HepG2 (cell line): ENCODE data around the gene ZNF189. TPM values are rescaled to one million over a fixed set of nuclear protein-coding genes. Genes with fewer than 3 reads are reported as not detected.

Experiments used
- AGO2 ChIP-seq: fragments of 200-400 bp; formaldehyde crosslinking; optimal IDR thresholded peaks from 2 replicates; pipeline ENCODE3; 2017; ENCODE audit warnings: mild to moderate bottlenecking, low read depth, low read length, moderate library complexity
- ARHGAP35 ChIP-seq: sonication (generic); formaldehyde crosslinking; IDR thresholded peaks from 2 replicates; pipeline ENCODE4 v1.9.0; 2022; ENCODE audit warnings: mild to moderate bottlenecking, inconsistent platforms, moderate library complexity, missing genetic modification reagents, borderline replicate concordance
- DMAP1 ChIP-seq: IDR thresholded peaks from 2 replicates; pipeline ENCODE4 v1.6.1; 2016
- ELF3 ChIP-seq: IDR thresholded peaks from 2 replicates; pipeline ENCODE4 v1.6.1; 2016; ENCODE audit warnings: missing genetic modification reagents, missing compliant biosample characterization
- FOXJ3 ChIP-seq: sonication (generic); formaldehyde crosslinking; IDR thresholded peaks from 2 replicates; pipeline ENCODE4 v1.4.0; 2020; ENCODE audit warnings: missing genetic modification reagents, mild to moderate bottlenecking, borderline replicate concordance
- ISL2 ChIP-seq: sonication (generic); formaldehyde crosslinking; IDR thresholded peaks from 2 replicates; pipeline ENCODE4 v1.5.0; 2020; ENCODE audit warnings: missing genetic modification reagents
- KMT2B ChIP-seq: IDR thresholded peaks from 2 replicates; pipeline ENCODE4 v1.6.1; 2016; ENCODE audit warnings: missing genetic modification reagents, missing compliant biosample characterization
- LCORL ChIP-seq, 2 experiments: fragments of 450-650 bp in 1 of 2; sonication (generic) in 1 of 2; formaldehyde crosslinking in 1 of 2; IDR thresholded peaks; 2 replicates each; pipeline versions ENCODE4 v1.5.0 to v1.6.1; 2017 to 2020; ENCODE audit warnings: antibody characterized with exemption in 1 of 2, missing genetic modification reagents in 1 of 2
- MED1 ChIP-seq: sonication (generic); formaldehyde crosslinking; IDR thresholded peaks from 2 replicates; pipeline ENCODE4 v1.4.0; 2020; ENCODE audit warnings: missing genetic modification reagents
- MTF2 ChIP-seq: sonication (generic); formaldehyde crosslinking; IDR thresholded peaks from 2 replicates; pipeline ENCODE4 v1.5.0; 2020; ENCODE audit warnings: missing genetic modification reagents, borderline replicate concordance
- MXD3 ChIP-seq: IDR thresholded peaks from 2 replicates; pipeline ENCODE4 v1.6.1; 2016; ENCODE audit warnings: mild to moderate bottlenecking, missing biosample characterization, missing genetic modification reagents
- NFKB2 ChIP-seq: sonication (generic); formaldehyde crosslinking; IDR thresholded peaks from 2 replicates; pipeline ENCODE4 v1.4.0; 2020; ENCODE audit warnings: missing genetic modification reagents, borderline replicate concordance
- RBM39 ChIP-seq: fragments of 200-400 bp; formaldehyde crosslinking; IDR thresholded peaks from one replicate; pipeline ENCODE4 v1.6.1; 2018; ENCODE audit warnings: antibody characterized with exemption, mild to moderate bottlenecking, low read depth, low read length; ENCODE audit not compliant: poor library complexity, severe bottlenecking
- SRY ChIP-seq: sonication (generic); formaldehyde crosslinking; IDR thresholded peaks from 2 replicates; pipeline ENCODE4 v1.8.0; 2022; ENCODE audit warnings: mild to moderate bottlenecking, missing genetic modification reagents
- TAF15 ChIP-seq: fragments of 200-400 bp; formaldehyde crosslinking; IDR thresholded peaks from one replicate; pipeline ENCODE4 v1.6.1; 2018; ENCODE audit warnings: mild to moderate bottlenecking, low read depth, low read length; ENCODE audit not compliant: poor library complexity, severe bottlenecking
- TCF12 ChIP-seq, 2 experiments: fragments of 450-650 bp in 1 of 2; sonication (generic) in 1 of 2; formaldehyde crosslinking in 1 of 2; IDR thresholded peaks; 2 replicates each; pipeline versions ENCODE4 v1.6.1 to v1.8.0; 2017 to 2022; ENCODE audit warnings: antibody characterized with exemption in 1 of 2, mild to moderate bottlenecking in 1 of 2, missing genetic modification reagents in 1 of 2, moderate library complexity in 1 of 2
- TCF7L2 ChIP-seq: IDR thresholded peaks from 2 replicates; pipeline ENCODE4 v1.6.1; 2011; ENCODE audit warnings: mild to moderate bottlenecking, low read depth, low read length, moderate library complexity
- THAP11 ChIP-seq: IDR thresholded peaks from 2 replicates; pipeline ENCODE4 v1.6.1; 2016; ENCODE audit warnings: missing biosample characterization, missing genetic modification reagents
- ZMYM3 ChIP-seq: sonication (generic); formaldehyde crosslinking; IDR thresholded peaks from 2 replicates; pipeline ENCODE4 v1.5.1; 2020; ENCODE audit warnings: mild to moderate bottlenecking, missing genetic modification reagents
- ZNF230 ChIP-seq: sonication (generic); formaldehyde crosslinking; IDR thresholded peaks from 2 replicates; pipeline ENCODE4 v1.4.0; 2020; ENCODE audit warnings: mild to moderate bottlenecking, missing genetic modification reagents
- ZNF652 ChIP-seq: IDR thresholded peaks from 2 replicates; pipeline ENCODE4 v1.6.1; 2016; ENCODE audit warnings: low read depth, borderline replicate concordance
- ZNF816 ChIP-seq: sonication (generic); formaldehyde crosslinking; IDR thresholded peaks from 2 replicates; pipeline ENCODE4 v1.8.0; 2022; ENCODE audit warnings: missing genetic modification reagents, mild to moderate bottlenecking, borderline replicate concordance
- polyA plus RNA-seq, 8 experiments: library from polyadenylated mRNA; depleted of rRNA in 3 of 8; stranded (reverse) in 7 of 8; unstranded in 1 of 8; fragments of >200 nt; fragmentation: Illumina TruSeq in 4 of 8; extraction: Trizol in 4 of 8; gene quantifications; 2 replicates each; pipeline versions ENCODE4 v1.2.1 to v1.2.3, GENCODE V29; 2011 to 2016; ENCODE audit warnings: low read depth in 4 of 8, missing spikeins in 1 of 8, mixed read lengths in 1 of 8; ENCODE audit not compliant: insufficient read depth in 1 of 8
- total RNA-seq, 5 experiments: library from RNA; depleted of rRNA; stranded (reverse); fragments of >200 nt; fragmentation: Illumina TruSeq; extraction: Trizol; gene quantifications; 2 replicates each; pipeline ENCODE4 v1.2.3, GENCODE V29; 2016; ENCODE audit warnings: low read depth in 1 of 5
- TF ChIP-seq, protein P1 (sequence below): sonication (generic); formaldehyde crosslinking; IDR thresholded peaks from 2 replicates; pipeline ENCODE4 v1.8.1; 2023; ENCODE audit warnings: missing genetic modification reagents, mild to moderate bottlenecking, borderline replicate concordance
- TF ChIP-seq, protein P2 (sequence below): IDR thresholded peaks from 2 replicates; pipeline ENCODE4 v1.6.1; 2016
- TF ChIP-seq, protein P3 (sequence below): IDR thresholded peaks from 2 replicates; pipeline ENCODE4 v1.6.1; 2016; ENCODE audit warnings: missing compliant biosample characterization, missing genetic modification reagents, borderline replicate concordance
- TF ChIP-seq, protein P4 (sequence below): sonication (generic); formaldehyde crosslinking; IDR thresholded peaks from 2 replicates; pipeline ENCODE4 v1.8.0; 2022; ENCODE audit warnings: missing genetic modification reagents, mild to moderate bottlenecking, borderline replicate concordance
- TF ChIP-seq, protein P5 (sequence below): IDR thresholded peaks from 2 replicates; pipeline ENCODE4 v1.6.1; 2016; ENCODE audit warnings: low read depth

ZNF189 gene
- total and polyA plus RNA-seq, 2 of the 13 experiments (the other 11 are each of a cell fraction or from before 2014, with no cell fraction given): 8.4 to 50.0 TPM

- TF ChIP-seq, protein P1, sequence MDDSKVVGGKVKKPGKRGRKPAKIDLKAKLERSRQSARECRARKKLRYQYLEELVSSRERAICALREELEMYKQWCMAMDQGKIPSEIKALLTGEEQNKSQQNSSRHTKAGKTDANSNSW: no peak
- TF ChIP-seq AGO2: no peak
- TF ChIP-seq ZNF652 (CRISPR knock-in tag): peak; percentile 92
- no peak for TF ChIP-seq RBM39
- 0 out of 2 replicates have a peak, but pooled peaks have one; percentile 8 for TF ChIP-seq ZNF816
- TF ChIP-seq ZNF230: no peak
- peak; percentile 86; the same call in 1 of the 2 replicates for TF ChIP-seq FOXJ3
- no peak for TF ChIP-seq ARHGAP35 (CRISPR knock-in tag)
- TF ChIP-seq ELF3 (CRISPR knock-in tag): peak; percentile 88
- TF ChIP-seq, protein P2, sequence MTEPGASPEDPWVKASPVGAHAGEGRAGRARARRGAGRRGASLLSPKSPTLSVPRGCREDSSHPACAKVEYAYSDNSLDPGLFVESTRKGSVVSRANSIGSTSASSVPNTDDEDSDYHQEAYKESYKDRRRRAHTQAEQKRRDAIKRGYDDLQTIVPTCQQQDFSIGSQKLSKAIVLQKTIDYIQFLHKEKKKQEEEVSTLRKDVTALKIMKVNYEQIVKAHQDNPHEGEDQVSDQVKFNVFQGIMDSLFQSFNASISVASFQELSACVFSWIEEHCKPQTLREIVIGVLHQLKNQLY (CRISPR knock-in tag): peak; percentile 72
- TF ChIP-seq MXD3 (CRISPR knock-in tag): no peak
- TF ChIP-seq DMAP1: peak; percentile 74
- TF ChIP-seq MED1 (CRISPR knock-in tag): peak; percentile 95
- no peak for TF ChIP-seq SRY (CRISPR knock-in tag)
- TF ChIP-seq, protein P3, sequence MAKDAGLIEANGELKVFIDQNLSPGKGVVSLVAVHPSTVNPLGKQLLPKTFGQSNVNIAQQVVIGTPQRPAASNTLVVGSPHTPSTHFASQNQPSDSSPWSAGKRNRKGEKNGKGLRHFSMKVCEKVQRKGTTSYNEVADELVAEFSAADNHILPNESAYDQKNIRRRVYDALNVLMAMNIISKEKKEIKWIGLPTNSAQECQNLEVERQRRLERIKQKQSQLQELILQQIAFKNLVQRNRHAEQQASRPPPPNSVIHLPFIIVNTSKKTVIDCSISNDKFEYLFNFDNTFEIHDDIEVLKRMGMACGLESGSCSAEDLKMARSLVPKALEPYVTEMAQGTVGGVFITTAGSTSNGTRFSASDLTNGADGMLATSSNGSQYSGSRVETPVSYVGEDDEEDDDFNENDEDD: no peak
- TF ChIP-seq, protein P4, sequence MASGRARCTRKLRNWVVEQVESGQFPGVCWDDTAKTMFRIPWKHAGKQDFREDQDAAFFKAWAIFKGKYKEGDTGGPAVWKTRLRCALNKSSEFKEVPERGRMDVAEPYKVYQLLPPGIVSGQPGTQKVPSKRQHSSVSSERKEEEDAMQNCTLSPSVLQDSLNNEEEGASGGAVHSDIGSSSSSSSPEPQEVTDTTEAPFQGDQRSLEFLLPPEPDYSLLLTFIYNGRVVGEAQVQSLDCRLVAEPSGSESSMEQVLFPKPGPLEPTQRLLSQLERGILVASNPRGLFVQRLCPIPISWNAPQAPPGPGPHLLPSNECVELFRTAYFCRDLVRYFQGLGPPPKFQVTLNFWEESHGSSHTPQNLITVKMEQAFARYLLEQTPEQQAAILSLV: no peak
- TF ChIP-seq MTF2: no peak
- TF ChIP-seq TAF15: no peak
- TF ChIP-seq ZMYM3 (CRISPR knock-in tag): no peak
- TF ChIP-seq ISL2 (CRISPR knock-in tag): peak; percentile 75; the same call in 1 of the 2 replicates
- TF ChIP-seq TCF12 (IDR thresholded peaks at IDR 0.05): no peak
- TF ChIP-seq TCF12 (CRISPR knock-in tag; IDR thresholded peaks at IDR 0.05): no peak
- no peak for TF ChIP-seq NFKB2 (CRISPR knock-in tag)
- TF ChIP-seq KMT2B (CRISPR knock-in tag): peak; percentile 34; the same call in 1 of the 2 replicates
- TF ChIP-seq, protein P5, sequence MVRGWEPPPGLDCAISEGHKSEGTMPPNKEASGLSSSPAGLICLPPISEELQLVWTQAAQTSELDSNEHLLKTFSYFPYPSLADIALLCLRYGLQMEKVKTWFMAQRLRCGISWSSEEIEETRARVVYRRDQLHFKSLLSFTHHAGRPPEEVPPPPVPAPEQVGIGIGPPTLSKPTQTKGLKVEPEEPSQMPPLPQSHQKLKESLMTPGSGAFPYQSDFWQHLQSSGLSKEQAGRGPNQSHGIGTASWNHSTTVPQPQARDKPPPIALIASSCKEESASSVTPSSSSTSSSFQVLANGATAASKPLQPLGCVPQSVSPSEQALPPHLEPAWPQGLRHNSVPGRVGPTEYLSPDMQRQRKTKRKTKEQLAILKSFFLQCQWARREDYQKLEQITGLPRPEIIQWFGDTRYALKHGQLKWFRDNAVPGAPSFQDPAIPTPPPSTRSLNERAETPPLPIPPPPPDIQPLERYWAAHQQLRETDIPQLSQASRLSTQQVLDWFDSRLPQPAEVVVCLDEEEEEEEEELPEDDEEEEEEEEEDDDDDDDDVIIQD (CRISPR knock-in tag): peak; percentile 100
- TF ChIP-seq THAP11 (CRISPR knock-in tag): peak; percentile 78
- no peak for TF ChIP-seq LCORL (IDR thresholded peaks at IDR 0.05)
- TF ChIP-seq LCORL (CRISPR knock-in tag; IDR thresholded peaks at IDR 0.05): no peak
- no peak for TF ChIP-seq TCF7L2
These were observed 34.6 kb downstream of the ZNF189 start (continued) for GRCh38 chr9:101433229-101433628.
